H9 (cell line): ENCODE results near the gene ADGRD1. TPM values are rescaled to one million over a fixed set of nuclear protein-coding genes. Genes with fewer than 3 reads are reported as not detected.

Experiments used
- DNase-seq: peaks from one replicate; pipeline ENCODE4 v3.0.0-alpha.2; 2017
- H2AFZ ChIP-seq: one replicate; pipeline ENCODE4 v1.6.1; 2013; ENCODE audit warnings: mild to moderate bottlenecking, low read length, control low read depth, moderate library complexity
- H2AK5ac ChIP-seq: 2 replicates; pipeline ENCODE4 v1.6.1; 2013; ENCODE audit warnings: low read length, control low read depth, mixed read lengths; ENCODE audit not compliant: insufficient read length
- H2BK120ac ChIP-seq: one replicate; pipeline ENCODE4 v1.6.1; 2013; ENCODE audit warnings: low read depth, mild to moderate bottlenecking, low read length, control low read depth, inconsistent platforms; ENCODE audit not compliant: poor library complexity, severe bottlenecking
- H2BK12ac ChIP-seq: 2 replicates; pipeline ENCODE4 v1.6.1; 2013; ENCODE audit warnings: low read length, control low read depth, mixed read lengths, low read depth; ENCODE audit not compliant: insufficient read length
- H2BK15ac ChIP-seq: 2 replicates; pipeline ENCODE4 v1.6.1; 2013; ENCODE audit warnings: low read depth, low read length, control low read depth
- H2BK20ac ChIP-seq: one replicate; pipeline ENCODE4 v1.6.1; 2013; ENCODE audit warnings: low read depth, mild to moderate bottlenecking, low read length, control low read depth, inconsistent platforms; ENCODE audit not compliant: poor library complexity, severe bottlenecking
- H2BK5ac ChIP-seq: 2 replicates; pipeline ENCODE4 v1.6.1; 2013; ENCODE audit warnings: low read length, control low read depth, mixed read lengths; ENCODE audit not compliant: insufficient read length
- H3K14ac ChIP-seq: 2 replicates; pipeline ENCODE4 v1.6.1; 2013; ENCODE audit warnings: low read length, control low read depth; ENCODE audit not compliant: insufficient read depth
- H3K18ac ChIP-seq: 2 replicates; pipeline ENCODE4 v1.6.1; 2013; ENCODE audit warnings: low read depth, mild to moderate bottlenecking, mixed read lengths, low read length, control low read depth; ENCODE audit not compliant: insufficient read length
- H3K23ac ChIP-seq: 2 replicates; pipeline ENCODE4 v1.6.1; 2013; ENCODE audit warnings: low read length, control low read depth, mixed read lengths, low read depth; ENCODE audit not compliant: insufficient read length
- H3K23me2 ChIP-seq: 2 replicates; pipeline ENCODE4 v1.6.1; 2013; ENCODE audit warnings: low read depth, mild to moderate bottlenecking, mixed read lengths, low read length, control low read depth; ENCODE audit not compliant: insufficient read length, poor library complexity, severe bottlenecking
- H3K27ac ChIP-seq: 2 replicates; pipeline ENCODE4 v1.5.1; 2013; ENCODE audit warnings: low read length, control low read depth, mixed read lengths, low read depth; ENCODE audit not compliant: insufficient read length
- H3K27me3 ChIP-seq: 2 replicates; pipeline ENCODE4 v1.6.1; 2013; ENCODE audit warnings: low read length, control low read depth, inconsistent platforms; ENCODE audit not compliant: insufficient read depth
- H3K4ac ChIP-seq: 2 replicates; pipeline ENCODE4 v1.6.1; 2013; ENCODE audit warnings: low read depth, mild to moderate bottlenecking, control low read depth, inconsistent platforms, low read length, moderate library complexity
- H3K4me1 ChIP-seq: 2 replicates; pipeline ENCODE4 v1.6.1; 2013; ENCODE audit warnings: low read length, control low read depth, inconsistent platforms; ENCODE audit not compliant: insufficient read depth
- H3K4me2 ChIP-seq: 2 replicates; pipeline ENCODE4 v1.6.1; 2013; ENCODE audit warnings: low read length, control low read depth, mixed read lengths; ENCODE audit not compliant: insufficient read length, insufficient read depth
- H3K56ac ChIP-seq: 2 replicates; pipeline ENCODE4 v1.6.1; 2013; ENCODE audit warnings: low read depth, mild to moderate bottlenecking, mixed read lengths, low read length, control low read depth; ENCODE audit not compliant: insufficient read length
- H3K79me1 ChIP-seq: 2 replicates; pipeline ENCODE4 v1.6.1; 2013; ENCODE audit warnings: low read depth, mild to moderate bottlenecking, moderate library complexity, low read length, control low read depth, inconsistent platforms; ENCODE audit not compliant: insufficient read depth, poor library complexity, severe bottlenecking
- H3K79me2 ChIP-seq: 2 replicates; pipeline ENCODE4 v1.6.1; 2013; ENCODE audit warnings: low read length, control low read depth, inconsistent platforms; ENCODE audit not compliant: insufficient read depth
- H3K9ac ChIP-seq: 2 replicates; pipeline ENCODE4 v1.6.1; 2013; ENCODE audit warnings: low read length, control low read depth, mixed read lengths; ENCODE audit not compliant: insufficient read length; ENCODE audit errors: extremely low read depth
- H3K9me3 ChIP-seq: one replicate; pipeline ENCODE4 v1.6.1; 2013; ENCODE audit warnings: low read depth, low read length, inconsistent platforms; ENCODE audit not compliant: control insufficient read depth
- H3T11ph ChIP-seq: one replicate; pipeline ENCODE4 v1.6.1; 2013; ENCODE audit warnings: mild to moderate bottlenecking, low read length, control low read depth, inconsistent platforms
- H4K20me1 ChIP-seq: one replicate; pipeline ENCODE4 v1.6.1; 2013; ENCODE audit not compliant: control insufficient read depth, insufficient read length, insufficient read depth
- H4K5ac ChIP-seq: 2 replicates; pipeline ENCODE4 v1.6.1; 2013; ENCODE audit warnings: low read depth, mild to moderate bottlenecking, mixed read lengths, low read length, control low read depth; ENCODE audit not compliant: insufficient read length
- H4K8ac ChIP-seq: replicated peaks from 2 replicates; pipeline ENCODE4 v1.6.1; 2013; ENCODE audit warnings: low read length, control low read depth, mixed read lengths, low read depth; ENCODE audit not compliant: insufficient read length
- H4K91ac ChIP-seq: 2 replicates; pipeline ENCODE4 v1.6.1; 2013; ENCODE audit warnings: low read depth, mild to moderate bottlenecking, moderate library complexity, mixed read lengths, low read length, control low read depth; ENCODE audit not compliant: insufficient read length
- H3K27ac Mint-ChIP-seq, 3 experiments: 2 replicates in 2 of 3; 3 replicates in 1 of 3; pipeline ENCODE4 v1.8.0; 2020 to 2021; ENCODE audit warnings: mixed read lengths in 3 of 3, mild to moderate bottlenecking in 1 of 3, moderate library complexity in 1 of 3
- H3K27me3 Mint-ChIP-seq: 2 replicates; pipeline ENCODE4 v1.8.0; 2021; ENCODE audit warnings: low read depth, mild to moderate bottlenecking, moderate library complexity, mixed read lengths
- H3K36me3 Mint-ChIP-seq, 3 experiments: 2 replicates in 2 of 3; 3 replicates in 1 of 3; pipeline ENCODE4 v1.8.0; 2020 to 2021; ENCODE audit warnings: low read depth in 3 of 3, mixed read lengths in 3 of 3; ENCODE audit not compliant: insufficient read depth in 1 of 3
- H3K4me1 Mint-ChIP-seq, 2 experiments: 2 replicates each; pipeline ENCODE4 v1.8.0; 2020; ENCODE audit warnings: mixed read lengths in 2 of 2
- H3K4me3 Mint-ChIP-seq, 2 experiments: 2 replicates in 1 of 2; 3 replicates in 1 of 2; pipeline ENCODE4 v1.8.0; 2020 to 2021; ENCODE audit warnings: mild to moderate bottlenecking in 2 of 2, mixed read lengths in 2 of 2, moderate library complexity in 1 of 2
- H3K9me3 Mint-ChIP-seq, 2 experiments: 2 replicates in 1 of 2; 3 replicates in 1 of 2; pipeline ENCODE4 v1.8.0; 2020; ENCODE audit warnings: mild to moderate bottlenecking in 2 of 2, mixed read lengths in 2 of 2, moderate library complexity in 1 of 2
- CTCF ChIP-seq: fragments of 200-600 bp; sonication (generic); conservative IDR thresholded peaks from 3 replicates; pipeline ENCODE4 v1.8.0; 2021; ENCODE audit warnings: antibody characterized with exemption, mild to moderate bottlenecking
- WGBS: extraction: QIAGEN DNeasy Blood & Tissue Kit; methylation state at CpG from one replicate; pipeline ENCODE4 v1.1.7; 2013; ENCODE audit warnings: missing lambda C conversion rate, low lambda C conversion rate, mixed read lengths; ENCODE audit not compliant: insufficient read length; ENCODE audit errors: extremely low coverage; 5-methylcytosine and 5-hydroxymethylcytosine counted together
- total RNA-seq: library from RNA; stranded (reverse); gene quantifications from 2 replicates; pipeline ENCODE4 v1.2.1, GENCODE V29; 2021

Gene ADGRD1
- total RNA-seq, 1 experiment from 2014 or later = 0.52 TPM

- TF ChIP-seq CTCF = no peak
- Mint-ChIP-seq H3K4me3 (no peak overlapping the region), H3K27ac (no peak overlapping the region), H3K4me1 (peaks cover 4 to 6% of the 10 kb centered on the region in 2 experiments), H3K36me3 (no peaks in the 10 kb centered on the region), H3K9me3 (no peaks in the 10 kb centered on the region), H3K27me3 (peaks cover 3% of the 10 kb centered on the region)
- Histone ChIP-seq H4K91ac (no peak overlapping the region), H4K20me1 (no peaks in the 10 kb centered on the region), H2AK5ac (no peak overlapping the region), H3K23me2 (no peaks in the 10 kb centered on the region), H3K9me3 (no peaks in the 10 kb centered on the region), H3K4ac (no peak overlapping the region), H4K5ac (no peak overlapping the region), H3K23ac (no peak overlapping the region), H3K9ac (no peak overlapping the region), H3K4me1 (no peaks in the 10 kb centered on the region), H2BK20ac (no peak overlapping the region), H3K79me1 (no peaks in the 10 kb centered on the region), H2BK5ac (no peak overlapping the region), H2AFZ (no peak overlapping the region), H2BK15ac (no peak overlapping the region), H3T11ph (no peak overlapping the region), H2BK12ac (no peak overlapping the region), H3K79me2 (no peaks in the 10 kb centered on the region), H3K4me2 (no peak overlapping the region), H4K8ac (no peak overlapping the region), H3K14ac (no peak overlapping the region), H3K27ac (no peak overlapping the region), H2BK120ac (no peak overlapping the region), H3K18ac (no peak overlapping the region), H3K27me3 (no peaks in the 10 kb centered on the region), H3K56ac (no peak overlapping the region)
- no peak for DNase-seq
- WGBS = no CpG with 5 or more reads among the region's 7 CpGs
Measured at GRCh38 chr12:131055596-131056233, 102.0 kb downstream of the ADGRD1 start.
